AG20443 (cell line): ENCODE measurements around the gene APLF.
"Not testable (repeated sequence)": the region's sequence is repeated elsewhere in the genome, so short reads cannot be mapped to it uniquely, and the experiment has no call there.

Experiments
- DNase-seq: peaks from one replicate; pipeline ENCODE4 v3.0.0; 2012; ENCODE audit warnings: low spot score, mixed read lengths

The APLF gene

GRCh38 chr2:68529156-68529555 lies 61.8 kb downstream of the APLF start:
- DNase-seq: not testable (repeated sequence)

DNA sequence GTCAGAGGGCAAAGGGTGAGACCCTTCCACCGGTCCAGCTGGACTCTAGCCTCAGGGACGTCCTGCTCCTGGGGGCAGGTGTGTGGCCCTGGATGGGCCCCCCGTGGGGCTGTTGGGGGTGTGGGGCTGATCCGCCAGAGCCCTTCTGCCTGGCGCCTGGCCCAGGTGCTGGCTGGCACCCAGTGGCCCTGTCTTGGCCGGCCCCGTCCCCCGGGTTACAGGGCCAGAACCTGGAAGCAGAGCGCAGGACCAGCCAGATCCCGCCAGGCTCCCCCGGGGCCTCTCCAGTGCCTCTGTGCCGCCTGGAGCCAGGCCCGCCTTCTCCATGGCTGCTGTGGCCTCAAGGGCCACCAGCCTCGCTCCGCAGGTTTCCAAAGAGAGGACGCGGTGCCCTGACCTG lies 62.3 kb downstream of the APLF start:
- not testable (repeated sequence) for DNase-seq

DNA sequence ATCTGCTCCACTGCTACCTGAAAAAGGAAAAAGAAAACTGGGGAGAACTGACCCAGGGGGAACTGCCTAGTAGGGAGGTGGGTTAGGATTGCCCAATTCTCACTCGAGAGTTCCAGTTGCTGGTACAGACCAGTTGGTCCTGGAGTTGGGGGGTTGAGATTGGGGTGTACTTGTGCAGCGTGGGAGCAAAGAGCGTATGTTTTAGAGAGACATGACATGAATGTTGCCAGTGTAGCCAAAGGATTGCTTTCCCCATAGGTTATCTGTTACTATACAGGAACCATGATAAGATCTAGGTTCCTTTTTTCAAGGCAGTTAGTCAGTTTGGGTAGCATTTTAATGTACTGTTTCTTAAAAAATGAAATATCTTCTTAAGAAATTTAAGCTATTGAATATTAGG lies 68.6 kb downstream of the APLF start:
- DNase-seq: no peak

- DNase-seq: no peak
Measured at GRCh38 chr2:68537011-68537410, 69.6 kb downstream of the APLF start.

DNA sequence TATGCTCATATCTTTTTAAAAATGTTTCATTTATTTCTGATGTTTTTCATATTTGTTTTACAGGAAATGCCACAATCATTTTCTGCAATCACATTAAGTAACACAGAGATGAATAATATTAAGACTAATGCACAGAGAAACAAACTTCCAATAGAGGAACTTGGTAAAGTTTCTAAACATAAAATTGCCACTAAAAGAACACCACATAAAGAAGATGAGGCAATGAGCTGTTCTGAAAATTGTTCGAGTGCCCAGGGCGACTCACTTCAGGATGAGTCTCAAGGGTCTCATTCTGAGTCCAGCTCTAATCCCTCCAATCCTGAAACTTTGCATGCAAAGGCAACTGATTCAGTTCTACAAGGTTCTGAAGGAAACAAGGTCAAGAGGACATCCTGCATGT lies 70.4 kb downstream of the APLF start:
- peak; percentile 21 for DNase-seq

DNA sequence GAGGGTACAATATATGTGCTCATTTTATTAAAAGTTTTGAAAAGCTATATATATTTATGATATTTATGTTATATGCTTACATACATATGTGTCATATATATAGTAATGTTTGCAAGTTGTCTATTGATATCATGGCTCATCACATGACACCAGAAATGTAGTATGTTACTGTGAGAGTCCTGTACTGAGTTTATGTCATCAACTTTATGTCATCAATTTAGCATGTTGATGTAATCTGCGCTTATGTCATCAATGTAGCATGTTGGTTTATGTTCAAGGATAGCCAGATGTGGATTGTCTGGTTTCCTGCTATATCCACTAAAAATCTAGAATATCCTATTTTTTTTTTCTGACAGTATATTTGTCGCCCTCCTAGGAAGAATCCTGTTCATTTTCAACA lies 77.4 kb downstream of the APLF start:
- no peak for DNase-seq

DNA sequence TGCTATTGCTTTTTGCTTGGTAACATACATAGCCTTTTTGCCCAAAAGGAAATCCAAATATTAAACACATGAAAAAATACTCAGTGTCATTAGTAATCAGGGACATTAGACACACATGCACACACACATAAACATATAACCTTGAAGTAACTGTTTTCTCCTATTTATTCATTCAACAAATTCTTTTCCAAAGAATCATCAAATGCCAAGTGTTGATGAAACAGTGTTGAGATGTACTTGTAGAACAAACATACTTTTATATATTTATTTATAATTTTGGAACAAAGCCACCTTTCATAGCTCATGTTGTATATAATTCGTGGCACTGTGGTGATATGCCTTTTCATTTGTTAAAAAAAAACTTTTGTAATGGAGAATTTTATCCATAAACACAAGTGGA lies 81.0 kb downstream of the APLF start:
- DNase-seq: no peak

GRCh38 chr2:68553098-68553497 lies 85.7 kb downstream of the APLF start:
- no peak for DNase-seq

GRCh38 chr2:68555425-68556206 lies 88.2 kb downstream of the APLF start:
- DNase-seq: not testable (repeated sequence)

DNA sequence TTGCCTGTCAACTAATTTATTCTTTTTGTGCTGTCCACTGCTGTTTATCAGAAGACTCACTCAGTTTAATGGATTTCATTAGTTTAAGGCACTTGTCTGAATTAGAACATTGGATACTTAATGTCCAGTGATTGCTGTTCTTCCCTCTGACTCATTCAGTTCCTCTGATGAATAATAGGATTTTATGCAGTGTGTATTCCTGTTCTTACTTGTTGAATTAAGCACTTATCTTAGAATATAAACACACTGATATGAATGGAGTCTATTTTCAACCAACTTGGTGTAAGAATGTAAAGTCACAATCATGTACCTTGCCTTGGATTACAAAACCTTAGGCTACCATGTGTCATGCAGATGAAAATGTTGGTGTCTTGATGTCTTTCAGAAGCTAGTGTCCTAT lies 89.0 kb downstream of the APLF start:
- no peak for DNase-seq

GRCh38 chr2:68558576-68558975 lies 91.2 kb downstream of the APLF start:
- DNase-seq: no peak

- no peak for DNase-seq
Measured at GRCh38 chr2:68559692-68560091, 92.3 kb downstream of the APLF start.

DNA sequence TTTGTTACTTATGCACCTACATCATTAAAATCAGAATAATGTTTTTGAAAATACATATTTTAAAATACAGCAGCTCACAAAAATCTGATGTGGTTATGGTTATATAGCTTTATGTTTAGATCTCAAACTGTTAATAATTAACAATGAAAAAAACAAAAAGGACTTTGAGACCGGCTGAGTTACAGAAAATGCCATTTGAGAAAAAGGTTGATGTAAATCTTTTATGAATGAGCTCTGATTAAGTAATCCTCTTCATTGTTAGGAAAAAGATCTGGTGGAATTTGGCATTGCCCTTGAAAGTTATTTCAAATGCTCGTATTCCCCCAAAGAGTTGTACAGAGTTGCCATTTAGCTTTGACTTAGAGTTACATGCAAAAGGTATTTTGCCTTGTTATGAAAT lies 93.2 kb downstream of the APLF start:
- no peak for DNase-seq

DNA sequence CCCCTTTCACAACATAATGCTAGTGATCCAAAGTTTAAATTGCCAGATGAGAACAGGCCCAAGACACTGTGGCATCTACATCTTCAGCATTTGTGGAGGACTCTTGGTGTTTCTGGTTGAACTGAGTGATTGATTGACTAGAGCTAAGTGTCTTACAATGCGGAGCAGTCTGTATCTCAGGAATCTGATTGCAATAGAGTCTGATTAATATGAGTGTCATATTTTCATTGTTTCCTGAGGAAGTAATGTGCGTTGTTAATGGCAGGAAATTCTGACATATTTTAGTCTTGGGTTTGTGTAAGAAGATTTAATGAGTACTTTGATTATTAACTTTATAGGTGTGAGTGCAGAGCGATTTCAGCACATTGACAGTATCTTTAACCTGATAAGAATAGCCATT lies 94.0 kb downstream of the APLF start:
- DNase-seq: no peak

DNA sequence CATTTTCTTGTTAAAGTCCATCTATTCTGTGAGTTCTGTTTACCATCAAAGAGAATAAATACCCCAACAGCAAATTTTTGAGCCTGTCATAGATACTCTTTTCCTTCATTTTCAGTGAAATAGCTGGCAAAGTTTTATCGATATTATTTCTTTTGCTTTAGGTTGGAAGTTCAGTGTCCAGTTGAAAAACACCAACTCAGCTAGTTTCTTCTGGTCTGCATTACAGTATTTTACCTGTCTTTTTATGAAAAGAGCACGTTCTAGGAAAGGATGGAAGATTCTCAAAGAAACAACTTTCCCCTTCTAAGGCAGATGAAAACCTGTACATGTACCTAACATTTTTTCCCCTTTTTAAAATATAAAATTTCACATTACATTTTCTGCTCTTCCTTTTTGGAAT lies 95.5 kb downstream of the APLF start:
- DNase-seq: no peak

GRCh38 chr2:68564426-68564825 lies 97.0 kb downstream of the APLF start:
- DNase-seq: no peak

GRCh38 chr2:68565273-68565672 lies 97.9 kb downstream of the APLF start:
- DNase-seq: no peak

DNA sequence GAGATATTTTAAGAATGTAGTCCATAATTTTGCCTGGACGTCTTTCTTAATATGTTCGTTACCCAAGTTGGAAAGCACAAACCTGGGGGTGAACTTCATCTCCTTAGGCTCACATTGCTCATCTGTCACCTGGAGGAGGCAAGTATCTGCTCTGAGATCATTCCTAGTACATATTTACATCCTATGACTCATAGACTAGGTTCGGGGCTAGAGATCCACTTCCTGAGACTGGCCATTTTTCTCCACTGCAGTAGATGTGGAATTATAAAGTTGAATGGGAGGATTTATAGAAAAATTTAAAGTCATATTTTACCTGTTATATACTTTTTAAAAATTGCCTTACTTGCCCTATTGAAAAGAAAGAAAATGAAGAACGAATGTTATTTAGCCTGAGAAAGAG lies 98.5 kb downstream of the APLF start:
- no peak for DNase-seq

- DNase-seq: no peak
Measured at GRCh38 chr2:68566362-68566761, 99.0 kb downstream of the APLF start.

DNA sequence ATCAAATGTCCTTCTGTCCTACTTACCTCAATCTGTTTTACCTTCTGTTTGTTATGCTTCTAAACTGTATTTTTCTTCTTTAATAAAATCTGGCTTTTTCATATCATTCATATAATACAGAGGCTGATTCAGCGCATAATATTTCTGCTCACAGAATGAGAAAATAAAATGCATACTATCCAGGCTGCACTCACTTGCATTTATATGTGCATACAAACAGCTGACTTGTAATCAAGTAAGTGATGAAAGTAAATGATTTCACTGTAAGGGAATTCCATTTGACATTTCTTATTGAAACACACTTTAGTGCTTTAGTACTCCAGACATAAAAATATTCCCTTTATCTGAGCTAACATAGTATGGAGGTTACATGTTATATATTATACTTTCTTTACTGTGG lies 100.7 kb downstream of the APLF start:
- no peak for DNase-seq

DNA sequence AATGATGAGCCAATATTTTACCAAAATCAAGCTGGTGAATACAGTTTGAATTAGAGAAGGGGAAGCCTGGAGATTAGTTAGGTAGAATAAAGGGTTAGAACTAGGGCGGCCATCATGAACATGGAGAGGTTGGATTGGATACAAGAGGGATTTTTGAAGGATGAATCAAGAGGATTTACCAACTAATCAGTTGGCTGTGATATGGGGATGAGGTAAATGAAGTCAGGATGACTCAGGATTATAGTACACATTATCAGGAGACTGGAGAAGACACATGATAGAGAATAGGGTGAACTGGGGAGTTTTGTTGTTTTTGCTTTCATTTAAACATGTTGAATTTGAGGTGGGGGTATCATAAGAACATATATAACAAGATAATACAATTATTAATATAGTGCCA lies 102.2 kb downstream of the APLF start:
- DNase-seq: no peak

DNA sequence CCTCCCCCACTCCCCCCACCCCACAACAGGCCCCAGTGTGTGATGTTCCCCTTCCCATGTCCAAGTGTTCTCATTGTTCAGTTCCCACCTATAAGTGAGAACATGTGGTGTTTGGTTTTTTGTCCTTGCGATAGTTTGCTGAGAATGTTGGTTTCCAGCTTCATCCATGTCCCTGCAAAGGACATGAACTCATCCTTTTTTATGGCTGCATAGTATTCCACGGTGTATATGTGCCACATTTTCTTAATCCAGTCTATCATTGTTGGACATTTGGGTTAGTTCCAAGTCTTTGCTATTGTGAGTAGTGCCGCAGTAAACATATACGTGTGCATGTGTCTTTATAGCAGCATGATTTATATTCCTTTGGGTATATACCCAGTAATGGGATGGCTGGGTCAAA lies 103.0 kb downstream of the APLF start:
- DNase-seq: not testable (repeated sequence)

- DNase-seq: no peak
Measured at GRCh38 chr2:68574202-68574791, 106.9 kb downstream of the APLF start.

DNA sequence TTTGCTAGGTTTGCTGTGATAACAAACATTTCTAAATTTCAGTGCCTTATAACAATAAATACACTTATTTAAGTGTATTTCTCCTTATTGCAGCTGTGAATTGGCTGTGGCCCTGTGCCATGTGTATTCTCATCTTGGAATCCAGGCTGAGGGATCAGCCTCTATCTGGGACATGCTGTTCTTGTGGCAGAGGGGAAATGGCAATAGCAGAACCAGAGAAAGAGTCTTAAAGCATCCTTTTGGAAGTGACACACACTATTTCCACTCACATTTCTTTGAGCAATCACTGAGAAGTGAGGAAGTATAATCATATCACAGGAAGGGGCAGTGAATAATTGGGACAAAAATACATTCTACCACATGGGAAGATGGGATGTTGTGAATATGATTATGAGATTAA lies 109.8 kb downstream of the APLF start:
- DNase-seq: no peak
